Neural cell (in vitro differentiated cells): ENCODE measurements around the gene CPS1. TPM values are rescaled to one million over a fixed set of nuclear protein-coding genes. Genes with fewer than 3 reads are reported as not detected.

ENCODE experiments used
- H2AFZ ChIP-seq: fragments of 200-600, 300-800 bp; sonication (generic), shearing (Covaris generic); 2 replicates; pipeline ENCODE4 v1.6.0; 2014; ENCODE audit warnings: low read depth, mild to moderate bottlenecking, antibody characterized with exemption, low read length, moderate library complexity
- H3F3A ChIP-seq: fragments of 200-600 bp; shearing (Covaris generic); 2 replicates; pipeline ENCODE4 v1.6.1; 2016; ENCODE audit warnings: mild to moderate bottlenecking, moderate library complexity, mixed read lengths, antibody characterized with exemption, low read length; ENCODE audit not compliant: insufficient read depth, poor library complexity, severe bottlenecking
- H3K27ac ChIP-seq: fragments of 200-600, 300-800 bp; sonication (generic), shearing (Covaris generic); 2 replicates; pipeline ENCODE4 v1.5.1; 2014; ENCODE audit warnings: mild to moderate bottlenecking, low read length, moderate library complexity
- H3K27me3 ChIP-seq: fragments of 300-800, 200-600 bp; sonication (generic), shearing (Covaris generic); 2 replicates; pipeline ENCODE4 v1.6.0; 2014; ENCODE audit warnings: mild to moderate bottlenecking, low read depth, low read length, moderate library complexity; ENCODE audit not compliant: insufficient read depth
- H3K36me3 ChIP-seq: fragments of 300-800, 200-600 bp; sonication (generic), shearing (Covaris generic); 2 replicates; pipeline ENCODE4 v1.5.1; 2014; ENCODE audit warnings: mild to moderate bottlenecking, antibody characterized with exemption, low read length, moderate library complexity; ENCODE audit not compliant: insufficient read depth
- H3K4me2 ChIP-seq: fragments of 300-800, 200-600 bp; sonication (generic), shearing (Covaris generic); 2 replicates; pipeline ENCODE4 v1.6.0; 2014; ENCODE audit warnings: mild to moderate bottlenecking, low read length
- H3K4me3 ChIP-seq: fragments of 300-800, 200-600 bp; sonication (generic), shearing (Covaris generic); 2 replicates; pipeline ENCODE4 v1.5.1; 2014; ENCODE audit warnings: mild to moderate bottlenecking, low read length, moderate library complexity
- H3K79me2 ChIP-seq: fragments of 200-600 bp; shearing (Covaris generic); replicated peaks from 2 replicates; pipeline ENCODE4 v1.6.0; 2014; ENCODE audit warnings: mild to moderate bottlenecking, low read length, moderate library complexity; ENCODE audit not compliant: insufficient read depth
- H3K9ac ChIP-seq: fragments of 300-800, 200-600 bp; sonication (generic), shearing (Covaris generic); 2 replicates; pipeline ENCODE4 v1.6.1; 2016; ENCODE audit warnings: mild to moderate bottlenecking, low read length, mixed read lengths
- H3K9me2 ChIP-seq: fragments of 200-600 bp; shearing (Covaris generic); 2 replicates; pipeline ENCODE4 v1.6.1; 2016; ENCODE audit warnings: mild to moderate bottlenecking, low read length, mixed read lengths; ENCODE audit not compliant: insufficient read depth
- H3K9me3 ChIP-seq: fragments of 200-600, 300-800 bp; sonication (generic), shearing (Covaris generic); 2 replicates; pipeline ENCODE4 v1.6.1; 2016; ENCODE audit warnings: mild to moderate bottlenecking, mixed run types, low read length, moderate library complexity, mixed read lengths
- H4K20me1 ChIP-seq: fragments of 200-600 bp; shearing (Covaris generic); 2 replicates; pipeline ENCODE4 v1.6.1; 2016; ENCODE audit warnings: mild to moderate bottlenecking, mixed run types; ENCODE audit not compliant: insufficient read depth
- CTCF ChIP-seq: fragments of 450-650 bp; IDR thresholded peaks from 2 replicates; pipeline ENCODE4 v1.5.1; 2014; ENCODE audit warnings: antibody characterized with exemption, mild to moderate bottlenecking, moderate library complexity; ENCODE audit not compliant: poor library complexity, severe bottlenecking
- EP300 ChIP-seq: fragments of 450-650 bp; conservative IDR thresholded peaks from 2 replicates; pipeline ENCODE4 v1.6.1; 2014; ENCODE audit warnings: antibody characterized with exemption, mild to moderate bottlenecking, moderate library complexity; ENCODE audit not compliant: poor library complexity, severe bottlenecking
- EZH2 ChIP-seq: fragments of 200-600, 300-800 bp; shearing (Covaris generic), sonication (generic); IDR thresholded peaks from 2 replicates; pipeline ENCODE4 v1.6.1; 2014; ENCODE audit warnings: antibody characterized with exemption, low read length, borderline replicate concordance, mild to moderate bottlenecking; ENCODE audit not compliant: insufficient read depth, poor library complexity, severe bottlenecking
- MXI1 ChIP-seq: fragments of 450-650 bp; conservative IDR thresholded peaks from 2 replicates; pipeline ENCODE4 v1.6.1; 2014; ENCODE audit warnings: antibody characterized with exemption, mild to moderate bottlenecking; ENCODE audit not compliant: poor library complexity, severe bottlenecking
- POLR2AphosphoS5 ChIP-seq: IDR thresholded peaks from 2 replicates; pipeline ENCODE4 v1.6.1; 2012
- RAD21 ChIP-seq: fragments of 450-650 bp; conservative IDR thresholded peaks from 2 replicates; pipeline ENCODE4 v1.6.1; 2014; ENCODE audit warnings: antibody characterized with exemption, mild to moderate bottlenecking, moderate library complexity
- REST ChIP-seq: IDR thresholded peaks from 2 replicates; pipeline ENCODE4 v1.6.1; 2012; ENCODE audit warnings: borderline replicate concordance
- SMC3 ChIP-seq: fragments of 450-650 bp; conservative IDR thresholded peaks from 2 replicates; pipeline ENCODE4 v1.6.1; 2014; ENCODE audit warnings: antibody characterized with exemption, mild to moderate bottlenecking, moderate library complexity; ENCODE audit not compliant: poor library complexity
- TAF1 ChIP-seq: IDR thresholded peaks from 2 replicates; pipeline ENCODE4 v1.6.1; 2012; ENCODE audit warnings: low read depth
- polyA plus RNA-seq: library from polyadenylated mRNA; depleted of rRNA; stranded (reverse); fragments of >200 nt; gene quantifications from 2 replicates; pipeline ENCODE4 v1.2.3, GENCODE V29; 2014

CPS1 gene
- polyA plus RNA-seq, 1 donor from 2014 or later, result 0.25 TPM

- no peak overlapping the region for H2AFZ ChIP-seq
Measured at GRCh38 chr2:210718503-210718902, 162.1 kb downstream of the CPS1 start.

DNA sequence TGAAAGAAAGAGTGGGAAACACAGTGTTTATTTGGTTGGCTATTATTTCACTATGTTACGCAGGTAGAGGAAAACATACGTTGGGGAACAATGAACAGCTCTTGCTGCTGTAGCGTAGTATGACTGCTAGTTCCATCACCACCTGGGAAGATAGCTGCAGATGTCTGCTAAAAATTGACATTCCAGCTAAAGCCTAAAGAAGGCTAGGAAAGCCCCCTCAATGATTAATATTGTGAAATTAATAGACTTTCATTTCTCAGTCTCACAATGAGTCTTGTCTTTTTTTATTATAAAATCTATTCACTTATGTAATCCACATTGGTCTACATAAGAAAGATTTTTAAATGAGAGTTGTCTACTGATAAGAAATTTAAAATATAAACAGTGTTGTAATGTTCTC is 165.7 kb downstream of the CPS1 start:
- H3K27ac ChIP-seq, result no peak overlapping the region
- H3K9me2 ChIP-seq, result no peaks in the 10 kb centered on the region
- H3K79me2 ChIP-seq, result no peaks in the 10 kb centered on the region
- no peak overlapping the region for H3K4me2 ChIP-seq
- no peaks in the 10 kb centered on the region for H3F3A ChIP-seq
- TF ChIP-seq SMC3 (no peak), CTCF (no peak), EP300 (no peak), POLR2AphosphoS5 (no peak), EZH2 (no peak), REST (no peak), TAF1 (no peak), RAD21 (no peak), MXI1 (no peak)
- H3K9me3 ChIP-seq, result no peaks in the 10 kb centered on the region
- H4K20me1 ChIP-seq, result no peaks in the 10 kb centered on the region
- no peak overlapping the region for H3K4me3 ChIP-seq
- H3K36me3 ChIP-seq, result no peaks in the 10 kb centered on the region
- no peak overlapping the region for H2AFZ ChIP-seq
- H3K9ac ChIP-seq, result no peak overlapping the region
- H3K27me3 ChIP-seq, result no peaks in the 10 kb centered on the region

More at GRCh38 chr2:210718503-210718902, 162.1 kb downstream of the CPS1 start:
- H4K20me1 ChIP-seq, result no peaks in the 10 kb centered on the region
- no peak overlapping the region for H3K27ac ChIP-seq
- no peaks in the 10 kb centered on the region for H3K9me2 ChIP-seq
- no peaks in the 10 kb centered on the region for H3K36me3 ChIP-seq
- H3K27me3 ChIP-seq, result no peaks in the 10 kb centered on the region
- no peak overlapping the region for H3K4me3 ChIP-seq
- no peaks in the 10 kb centered on the region for H3K9me3 ChIP-seq
- H3F3A ChIP-seq, result no peaks in the 10 kb centered on the region
- no peaks in the 10 kb centered on the region for H3K79me2 ChIP-seq
- no peak overlapping the region for H3K4me2 ChIP-seq
- TF ChIP-seq REST, result no peak
- TF ChIP-seq RAD21, result no peak
- no peak for TF ChIP-seq MXI1
- TF ChIP-seq EP300, result no peak
- H3K9ac ChIP-seq, result no peak overlapping the region
